Measurements from ENCODE around the gene S100A5. TPM values are rescaled to one million over a fixed set of nuclear protein-coding genes. Genes with fewer than 3 reads are reported as not detected.
A peak's percentile ranks its signal among the peaks of the same experiment; 100 is the strongest.

S100A5 gene
- total RNA-seq, 1 donor from 2014 or later, result not detected

GRCh38 chr1:153549741-153550397 lies 9.1 kb upstream of the S100A5 start:
- Histone ChIP-seq H3K36me3 (ENCODE audit: control insufficient read depth in 3 of 3, insufficient read depth in 3 of 3, low read length in 3 of 3) (no peaks in the 10 kb centered on the region), H3K27ac (ENCODE audit: low read depth, low read length) (peak overlapping the region; percentile 72), H3K9ac (ENCODE audit: low read depth in 1 of 3, low read length in 3 of 3) (peak overlapping the region in 1 of 3 donors; percentile 40), H3K9me3 (ENCODE audit: control insufficient read depth in 3 of 3, low read length in 3 of 3) (no peaks in the 10 kb centered on the region), H3K4me3 (ENCODE audit: low read length in 3 of 3) (no peak overlapping the region), H3K4me1 (ENCODE audit: control insufficient read depth in 3 of 3, insufficient read depth in 3 of 3, low read length in 3 of 3) (peaks cover 59 to 75% (median 66%) of the 10 kb centered on the region in 3 donors), H3K27me3 (ENCODE audit: control insufficient read depth in 3 of 3, insufficient read depth in 3 of 3, low read length in 3 of 3) (no peaks in the 10 kb centered on the region)

GRCh38 chr1:153548722-153549688 lies 8.3 kb upstream of the S100A5 start, which contains the start of gene S100A3:
TSS of gene S100A3 (minus strand) at chr1:153549258. CDS start at chr1:153548485, 773 bp downstream.
- Histone ChIP-seq H3K9ac (ENCODE audit: low read depth in 1 of 3, low read length in 3 of 3) (peak within 1 kb of the TSS in 2 of 3 donors; percentile 40 to 43), H3K27me3 (ENCODE audit: control insufficient read depth in 3 of 3, insufficient read depth in 3 of 3, low read length in 3 of 3) (no peaks in the 10 kb centered on the region), H3K9me3 (ENCODE audit: control insufficient read depth in 3 of 3, low read length in 3 of 3) (no peaks in the 10 kb centered on the region), H3K27ac (ENCODE audit: low read depth, low read length) (peak within 1 kb of the TSS; percentile 72), H3K36me3 (ENCODE audit: control insufficient read depth in 3 of 3, insufficient read depth in 3 of 3, low read length in 3 of 3) (no peaks in the 10 kb centered on the region), H3K4me3 (ENCODE audit: low read length in 3 of 3) (peak within 1 kb of the TSS in 1 of 3 donors; percentile 0), H3K4me1 (ENCODE audit: control insufficient read depth in 3 of 3, insufficient read depth in 3 of 3, low read length in 3 of 3) (peaks cover 63 to 77% (median 70%) of the 10 kb centered on the region in 3 donors)

GRCh38 chr1:153547560-153548551 lies 7.1 kb upstream of the S100A5 start:
- H3K27me3 ChIP-seq (ENCODE audit: control insufficient read depth in 3 of 3, insufficient read depth in 3 of 3, low read length in 3 of 3), result no peaks in the 10 kb centered on the region
- no peaks in the 10 kb centered on the region for H3K36me3 ChIP-seq (ENCODE audit: control insufficient read depth in 3 of 3, insufficient read depth in 3 of 3, low read length in 3 of 3)
- no peak overlapping the region for H3K4me3 ChIP-seq (ENCODE audit: low read length in 3 of 3)
- H3K9ac ChIP-seq (ENCODE audit: low read depth in 1 of 3, low read length in 3 of 3), result peak overlapping the region in 1 of 3 donors; percentile 33
- H3K4me1 ChIP-seq (ENCODE audit: control insufficient read depth in 3 of 3, insufficient read depth in 3 of 3, low read length in 3 of 3), result peaks cover 67 to 75% (median 69%) of the 10 kb centered on the region in 3 donors
- no peaks in the 10 kb centered on the region for H3K9me3 ChIP-seq (ENCODE audit: control insufficient read depth in 3 of 3, low read length in 3 of 3)
- H3K27ac ChIP-seq (ENCODE audit: low read depth, low read length), result peak overlapping the region; percentile 72

GRCh38 chr1:153546796-153547559 lies 6.2 kb upstream of the S100A5 start:
- peak overlapping the region in 1 of 3 donors; percentile 83 for H3K4me3 ChIP-seq (ENCODE audit: low read length in 3 of 3)
- H3K36me3 ChIP-seq (ENCODE audit: control insufficient read depth in 3 of 3, insufficient read depth in 3 of 3, low read length in 3 of 3), result no peaks in the 10 kb centered on the region
- H3K27ac ChIP-seq (ENCODE audit: low read depth, low read length), result peak overlapping the region; percentile 60
- peaks cover 69 to 75% (median 71%) of the 10 kb centered on the region in 3 donors for H3K4me1 ChIP-seq (ENCODE audit: control insufficient read depth in 3 of 3, insufficient read depth in 3 of 3, low read length in 3 of 3)
- no peaks in the 10 kb centered on the region for H3K27me3 ChIP-seq (ENCODE audit: control insufficient read depth in 3 of 3, insufficient read depth in 3 of 3, low read length in 3 of 3)
- H3K9me3 ChIP-seq (ENCODE audit: control insufficient read depth in 3 of 3, low read length in 3 of 3), result no peaks in the 10 kb centered on the region
- H3K9ac ChIP-seq (ENCODE audit: low read depth in 1 of 3, low read length in 3 of 3), result peak overlapping the region in 2 of 3 donors; percentile 11 to 33

- H3K4me3 ChIP-seq (ENCODE audit: low read length in 3 of 3), result peak overlapping the region in 1 of 3 donors; percentile 83
- no peaks in the 10 kb centered on the region for H3K27me3 ChIP-seq (ENCODE audit: control insufficient read depth in 3 of 3, insufficient read depth in 3 of 3, low read length in 3 of 3)
- H3K9me3 ChIP-seq (ENCODE audit: control insufficient read depth in 3 of 3, low read length in 3 of 3), result no peaks in the 10 kb centered on the region
- peak overlapping the region; percentile 60 for H3K27ac ChIP-seq (ENCODE audit: low read depth, low read length)
- H3K9ac ChIP-seq (ENCODE audit: low read depth in 1 of 3, low read length in 3 of 3), result peak overlapping the region; percentile 2 to 78 (median 11)
- H3K36me3 ChIP-seq (ENCODE audit: control insufficient read depth in 3 of 3, insufficient read depth in 3 of 3, low read length in 3 of 3), result no peaks in the 10 kb centered on the region
- peaks cover 69 to 75% (median 71%) of the 10 kb centered on the region in 3 donors for H3K4me1 ChIP-seq (ENCODE audit: control insufficient read depth in 3 of 3, insufficient read depth in 3 of 3, low read length in 3 of 3)
Observed at GRCh38 chr1:153546371-153546770, 5.6 kb upstream of the S100A5 start.

- Histone ChIP-seq H3K36me3 (ENCODE audit: control insufficient read depth in 3 of 3, insufficient read depth in 3 of 3, low read length in 3 of 3) (no peaks in the 10 kb centered on the region), H3K4me3 (ENCODE audit: low read length in 3 of 3) (peak within 1 kb of the TSS; percentile 68 to 84 (median 83)), H3K4me1 (ENCODE audit: control insufficient read depth in 3 of 3, insufficient read depth in 3 of 3, low read length in 3 of 3) (peaks cover 68 to 69% (median 68%) of the 10 kb centered on the region in 3 donors), H3K27ac (ENCODE audit: low read depth, low read length) (peak within 1 kb of the TSS; percentile 60), H3K9me3 (ENCODE audit: control insufficient read depth in 3 of 3, low read length in 3 of 3) (no peaks in the 10 kb centered on the region), H3K27me3 (ENCODE audit: control insufficient read depth in 3 of 3, insufficient read depth in 3 of 3, low read length in 3 of 3) (no peaks in the 10 kb centered on the region), H3K9ac (ENCODE audit: low read depth in 1 of 3, low read length in 3 of 3) (peak within 1 kb of the TSS; percentile 76 to 78 (median 76))
Observed at GRCh38 chr1:153545067-153546055, 4.6 kb upstream of the S100A5 start, which contains the start of gene S100A4. TSS of gene S100A4 (minus strand) at chr1:153545806. CDS start at chr1:153544794, 1,012 bp downstream.

- peak overlapping the region; percentile 76 to 78 (median 76) for H3K9ac ChIP-seq (ENCODE audit: low read depth in 1 of 3, low read length in 3 of 3)
- no peaks in the 10 kb centered on the region for H3K27me3 ChIP-seq (ENCODE audit: control insufficient read depth in 3 of 3, insufficient read depth in 3 of 3, low read length in 3 of 3)
- no peaks in the 10 kb centered on the region for H3K9me3 ChIP-seq (ENCODE audit: control insufficient read depth in 3 of 3, low read length in 3 of 3)
- peak overlapping the region; percentile 68 to 84 (median 83) for H3K4me3 ChIP-seq (ENCODE audit: low read length in 3 of 3)
- H3K27ac ChIP-seq (ENCODE audit: low read depth, low read length), result peak overlapping the region; percentile 60
- peaks cover 60 to 62% (median 60%) of the 10 kb centered on the region in 3 donors for H3K4me1 ChIP-seq (ENCODE audit: control insufficient read depth in 3 of 3, insufficient read depth in 3 of 3, low read length in 3 of 3)
- no peaks in the 10 kb centered on the region for H3K36me3 ChIP-seq (ENCODE audit: control insufficient read depth in 3 of 3, insufficient read depth in 3 of 3, low read length in 3 of 3)
Observed at GRCh38 chr1:153544453-153545066, 3.8 kb upstream of the S100A5 start.

Data from skeletal muscle tissue (tissue), 4 donors.